Fibroblast of pulmonary artery (primary cell): ENCODE data around the gene SSRP1.

ENCODE experiments used
- DNase-seq: peaks from one replicate; pipeline ENCODE4 v3.0.0-alpha.2; 2010; ENCODE audit warnings: low read depth
- H3K4me3 ChIP-seq: replicated peaks from 2 replicates; pipeline ENCODE4 v1.5.1; 2011; ENCODE audit warnings: low read depth, mild to moderate bottlenecking, control low read depth, low read length, moderate library complexity
- CTCF ChIP-seq: IDR thresholded peaks from 2 replicates; pipeline ENCODE4 v1.5.1; 2011; ENCODE audit warnings: mild to moderate bottlenecking, control low read depth, low read length, inconsistent platforms; ENCODE audit errors: missing control alignments

Gene SSRP1

GRCh38 chr11:57345555-57346211 lies 10.0 kb upstream of the SSRP1 start:
- DNase-seq: peak; percentile 76
- no peak overlapping the region for H3K4me3 ChIP-seq
- peak; percentile 62 for TF ChIP-seq CTCF

GRCh38 chr11:57344826-57345225 lies 9.1 kb upstream of the SSRP1 start:
- no peak for TF ChIP-seq CTCF
- DNase-seq: no peak
- H3K4me3 ChIP-seq: no peak overlapping the region

DNA sequence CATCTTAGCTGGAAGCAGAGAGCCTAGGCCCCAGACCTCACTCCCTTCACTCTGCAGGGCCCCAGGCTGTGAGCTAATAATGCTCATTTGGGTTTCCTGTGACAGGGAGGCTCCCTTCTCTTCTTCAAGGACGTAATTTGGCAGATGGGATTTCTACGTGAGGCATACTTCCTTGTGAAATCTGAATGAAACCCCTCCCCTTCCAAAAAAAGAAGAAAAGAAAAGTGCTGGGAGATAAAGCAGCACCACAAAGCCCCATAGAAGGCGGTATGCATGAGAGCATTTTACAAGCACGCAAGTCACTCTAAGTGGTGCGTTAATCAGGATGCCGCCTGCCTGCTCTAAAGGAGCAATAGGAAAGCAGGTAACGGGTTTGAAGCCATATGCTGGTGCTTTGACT lies 8.1 kb upstream of the SSRP1 start:
- DNase-seq: no peak
- no peak for TF ChIP-seq CTCF
- no peak overlapping the region for H3K4me3 ChIP-seq

- H3K4me3 ChIP-seq: no peak overlapping the region
- no peak for DNase-seq
- no peak for TF ChIP-seq CTCF
Observed at GRCh38 chr11:57342702-57343101, 7.0 kb upstream of the SSRP1 start.

DNA sequence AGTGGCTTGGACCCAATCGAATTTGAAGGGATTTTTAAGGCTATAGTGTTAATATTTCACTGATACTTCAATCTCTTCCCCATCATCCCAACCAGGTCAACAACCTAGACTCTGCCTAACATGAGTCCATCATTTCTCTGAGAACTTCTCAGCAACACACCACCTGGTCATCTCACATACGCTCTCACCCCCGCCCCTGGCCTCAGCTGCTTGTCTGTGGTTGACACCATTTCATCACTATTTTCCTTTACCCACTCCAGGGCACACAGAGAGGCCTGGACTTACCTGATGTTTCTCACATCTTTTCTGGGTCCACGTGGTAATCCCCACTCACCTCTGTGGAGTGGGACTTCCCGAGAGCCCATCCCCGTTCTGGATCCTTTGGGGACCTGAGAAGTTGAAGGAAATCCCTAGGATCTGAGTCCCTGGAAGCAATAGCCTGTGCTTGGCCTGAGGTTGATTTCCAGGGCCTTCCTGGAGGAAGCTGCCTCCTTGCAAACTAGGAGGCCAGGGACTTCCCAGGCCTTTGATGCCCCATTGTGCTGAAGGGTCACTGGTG lies 5.6 kb upstream of the SSRP1 start:
- no peak for DNase-seq
- no peak for TF ChIP-seq CTCF
- no peak overlapping the region for H3K4me3 ChIP-seq

DNA sequence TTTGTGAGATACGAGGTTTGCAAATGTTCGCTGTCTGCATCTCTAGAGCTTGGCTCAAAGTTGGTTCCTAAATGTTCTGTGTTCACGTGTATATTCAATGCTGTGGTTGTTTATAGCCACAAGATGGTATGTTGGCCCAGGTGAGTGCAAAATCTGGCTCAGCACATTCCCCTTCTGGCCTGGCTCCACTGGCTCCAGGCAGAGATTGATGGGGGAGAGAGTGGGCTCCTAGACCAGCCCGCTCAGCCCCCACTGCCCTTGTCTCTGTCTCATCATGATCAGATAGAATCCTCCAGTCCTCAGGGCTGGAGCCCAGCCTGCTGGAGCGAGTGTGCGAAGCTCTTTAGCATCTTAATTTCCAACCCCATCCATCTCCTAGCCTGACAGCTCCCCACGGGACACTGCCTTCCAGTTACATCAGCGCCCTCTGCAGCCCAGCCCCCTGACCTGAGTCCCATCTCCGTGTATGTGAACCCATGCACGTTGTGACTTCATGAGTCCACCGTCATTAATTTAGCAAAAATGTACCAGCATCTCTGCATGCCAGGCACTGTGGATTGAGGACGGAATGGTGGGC lies 4.4 kb upstream of the SSRP1 start:
- DNase-seq: no peak
- H3K4me3 ChIP-seq: no peak overlapping the region

More for the DNA sequence above, 4.4 kb upstream of the SSRP1 start:
- TF ChIP-seq CTCF: peak; percentile 19
